Measurements from ENCODE around the gene MAMDC4.
"Not testable (repeated sequence)": the region's sequence is repeated elsewhere in the genome, so short reads cannot be mapped to it uniquely, and the experiment has no call there.

Gene MAMDC4

GRCh38 chr9:136851941-136852663 is at the start of gene MAMDC4:
TSS of gene MAMDC4 (plus strand) at chr9:136852346. CDS start at chr9:136852417, 71 bp downstream.
- no peak for DNase-seq (ENCODE audit: low read depth)
- TF ChIP-seq CTCF (IDR thresholded peaks at IDR 0.05; ENCODE audit: control insufficient read depth, extremely low read depth, insufficient read depth), result no peak
- no peak within 1 kb of the TSS for H3K4me3 ChIP-seq (ENCODE audit: low read depth, low read length)

GRCh38 chr9:136803009-136803550 is 49.1 kb upstream of the MAMDC4 start:
- not testable (repeated sequence) for H3K4me3 ChIP-seq (ENCODE audit: low read depth, low read length); DNase-seq (ENCODE audit: low read depth)

GRCh38 chr9:136803551-136804508 is 48.3 kb upstream of the MAMDC4 start:
- DNase-seq (ENCODE audit: low read depth), result no peak
- H3K4me3 ChIP-seq (ENCODE audit: low read depth, low read length), result no peak overlapping the region
- TF ChIP-seq CTCF (IDR thresholded peaks at IDR 0.05; ENCODE audit: control insufficient read depth, extremely low read depth, insufficient read depth), result no peak

GRCh38 chr9:136804509-136805206 is 47.5 kb upstream of the MAMDC4 start:
- no peak overlapping the region for H3K4me3 ChIP-seq (ENCODE audit: low read depth, low read length)
- TF ChIP-seq CTCF (IDR thresholded peaks at IDR 0.05; ENCODE audit: control insufficient read depth, extremely low read depth, insufficient read depth), result no peak
- DNase-seq (ENCODE audit: low read depth), result peak; percentile 91

GRCh38 chr9:136805207-136805740 is 46.9 kb upstream of the MAMDC4 start:
- DNase-seq (ENCODE audit: low read depth), result no peak
- no peak for TF ChIP-seq CTCF (IDR thresholded peaks at IDR 0.05; ENCODE audit: control insufficient read depth, extremely low read depth, insufficient read depth)
- H3K4me3 ChIP-seq (ENCODE audit: low read depth, low read length), result no peak overlapping the region

- no peak for DNase-seq (ENCODE audit: low read depth)
- H3K4me3 ChIP-seq (ENCODE audit: low read depth, low read length), result no peak overlapping the region; the same call in 1 of the 2 replicates
- no peak for TF ChIP-seq CTCF (IDR thresholded peaks at IDR 0.05; ENCODE audit: control insufficient read depth, extremely low read depth, insufficient read depth)
These were observed 46.1 kb upstream of the MAMDC4 start for GRCh38 chr9:136806067-136806466.
